Esophagus squamous epithelium (tissue), 5 donors: ENCODE results near the gene NKIRAS1. TPM values are rescaled to one million over a fixed set of nuclear protein-coding genes. Genes with fewer than 3 reads are reported as not detected.
"Not testable (repeated sequence)": the region's sequence is repeated elsewhere in the genome, so short reads cannot be mapped to it uniquely, and the experiment has no call there.

Experiments
- DNase-seq: peaks from one replicate; lab custom pipeline; 2025; lab: John Stamatoyannopoulos, UW
- H3K27ac ChIP-seq, 4 donors: fragments of 200-600 bp; sonication (generic); one replicate each; pipeline ENCODE4 v1.5.1; 2016 to 2019; ENCODE audit warnings: mild to moderate bottlenecking in 1 of 4
- H3K27me3 ChIP-seq, 4 donors: fragments of 200-600 bp; sonication (generic); 1 replicate in 3 of 4; 2 replicates in 1 of 4; pipeline versions ENCODE4 v1.5.1 to v1.6.0; 2017 to 2021; ENCODE audit warnings: antibody characterized with exemption in 1 of 4
- H3K36me3 ChIP-seq, 3 donors: fragments of 200-600 bp; sonication (generic); one replicate each; pipeline ENCODE4 v1.5.1; 2016 to 2019
- H3K4me1 ChIP-seq, 3 donors: fragments of 200-600 bp; sonication (generic); one replicate each; pipeline ENCODE4 v1.5.1; 2017 to 2019
- H3K4me3 ChIP-seq, 4 donors: fragments of 200-600 bp; sonication (generic); 1 replicate in 3 of 4; 2 replicates in 1 of 4; pipeline ENCODE4 v1.5.1; 2016 to 2019; ENCODE audit warnings: mild to moderate bottlenecking in 2 of 4, moderate library complexity in 1 of 4
- H3K9me3 ChIP-seq, 3 donors: fragments of 200-600 bp; sonication (generic); one replicate each; pipeline ENCODE4 v1.5.1; 2016 to 2019
- POLR2A ChIP-seq, 4 donors: fragments of 450-650 bp; IDR thresholded peaks; one replicate each; pipeline ENCODE4 v1.6.1; 2017; ENCODE audit warnings: antibody characterized with exemption in 4 of 4, mild to moderate bottlenecking in 4 of 4, moderate library complexity in 3 of 4
- WGBS, 2 donors: methylation state at CpG; one replicate each; pipeline ENCODE4 v1.1.5; 2018; 5-methylcytosine and 5-hydroxymethylcytosine counted together
- intact Hi-C: fragments of 100-400 bp; cut with DNase I; formaldehyde crosslinking; loops from one replicate; pipeline ENCODE4 v1.15.0; 2022
- total RNA-seq, 4 donors: library from RNA; depleted of rRNA; stranded (reverse); fragments of >200 nt; gene quantifications; one replicate each; pipeline ENCODE4 v1.1.0, GENCODE V29; 2016
- TF ChIP-seq, protein P1 (sequence below), 6 experiments: fragments of 450-650 bp in 4 of 6; fragments of 200-600 bp in 2 of 6; sonication (generic) in 2 of 6; IDR thresholded peaks; one replicate each; pipeline ENCODE4 v1.5.1; 2016 to 2019; ENCODE audit warnings: antibody characterized with exemption in 6 of 6, mild to moderate bottlenecking in 4 of 6, moderate library complexity in 4 of 6
- donor health status: DM: yes; HTN: yes; CAD: no.

NKIRAS1 gene
- total RNA-seq, 4 donors from 2014 or later: 5.9 to 11.1 (median 8.4) TPM

DNA sequence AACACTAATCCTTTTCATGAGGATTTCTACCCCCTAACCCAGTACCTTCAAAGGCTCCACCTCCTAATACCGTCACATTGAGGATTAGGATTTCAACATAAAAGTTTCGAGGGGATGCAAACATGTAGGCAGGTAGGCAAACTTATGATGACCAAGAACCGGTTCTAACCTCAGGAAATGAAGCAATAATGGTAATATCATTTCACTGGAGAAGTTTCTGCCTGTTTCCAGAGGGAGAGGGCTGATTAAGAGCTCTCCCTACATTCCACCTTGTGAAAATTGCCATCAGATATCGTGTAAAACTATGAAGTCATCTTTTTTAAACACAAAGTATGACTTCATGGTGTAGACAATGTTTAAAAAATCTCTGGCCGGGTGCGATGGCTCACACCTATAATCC, 31.6 kb downstream of the NKIRAS1 start:
- Histone ChIP-seq H3K27me3 (no peaks in the 10 kb centered on the region), H3K36me3 (peaks cover 0 to 28% (median 0%) of the 10 kb centered on the region in 3 donors), H3K4me1 (peaks cover 0 to 13% (median 0%) of the 10 kb centered on the region in 3 donors), H3K9me3 (no peaks in the 10 kb centered on the region), H3K27ac (no peak overlapping the region), H3K4me3 (no peak overlapping the region)
- intact Hi-C loops: no loop called here
- 63 to 69% methylated on average over 6 of the region's 6 CpGs for WGBS, 2 donors
- no peak for TF ChIP-seq POLR2A (IDR thresholded peaks at IDR 0.05)
- TF ChIP-seq, protein P1, sequence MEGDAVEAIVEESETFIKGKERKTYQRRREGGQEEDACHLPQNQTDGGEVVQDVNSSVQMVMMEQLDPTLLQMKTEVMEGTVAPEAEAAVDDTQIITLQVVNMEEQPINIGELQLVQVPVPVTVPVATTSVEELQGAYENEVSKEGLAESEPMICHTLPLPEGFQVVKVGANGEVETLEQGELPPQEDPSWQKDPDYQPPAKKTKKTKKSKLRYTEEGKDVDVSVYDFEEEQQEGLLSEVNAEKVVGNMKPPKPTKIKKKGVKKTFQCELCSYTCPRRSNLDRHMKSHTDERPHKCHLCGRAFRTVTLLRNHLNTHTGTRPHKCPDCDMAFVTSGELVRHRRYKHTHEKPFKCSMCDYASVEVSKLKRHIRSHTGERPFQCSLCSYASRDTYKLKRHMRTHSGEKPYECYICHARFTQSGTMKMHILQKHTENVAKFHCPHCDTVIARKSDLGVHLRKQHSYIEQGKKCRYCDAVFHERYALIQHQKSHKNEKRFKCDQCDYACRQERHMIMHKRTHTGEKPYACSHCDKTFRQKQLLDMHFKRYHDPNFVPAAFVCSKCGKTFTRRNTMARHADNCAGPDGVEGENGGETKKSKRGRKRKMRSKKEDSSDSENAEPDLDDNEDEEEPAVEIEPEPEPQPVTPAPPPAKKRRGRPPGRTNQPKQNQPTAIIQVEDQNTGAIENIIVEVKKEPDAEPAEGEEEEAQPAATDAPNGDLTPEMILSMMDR (IDR thresholded peaks at IDR 0.05): no peak
- DNase-seq: no peak

GRCh38 chr3:23884481-23884880, 32.3 kb downstream of the NKIRAS1 start:
- no peak overlapping the region for H3K27ac ChIP-seq

DNA sequence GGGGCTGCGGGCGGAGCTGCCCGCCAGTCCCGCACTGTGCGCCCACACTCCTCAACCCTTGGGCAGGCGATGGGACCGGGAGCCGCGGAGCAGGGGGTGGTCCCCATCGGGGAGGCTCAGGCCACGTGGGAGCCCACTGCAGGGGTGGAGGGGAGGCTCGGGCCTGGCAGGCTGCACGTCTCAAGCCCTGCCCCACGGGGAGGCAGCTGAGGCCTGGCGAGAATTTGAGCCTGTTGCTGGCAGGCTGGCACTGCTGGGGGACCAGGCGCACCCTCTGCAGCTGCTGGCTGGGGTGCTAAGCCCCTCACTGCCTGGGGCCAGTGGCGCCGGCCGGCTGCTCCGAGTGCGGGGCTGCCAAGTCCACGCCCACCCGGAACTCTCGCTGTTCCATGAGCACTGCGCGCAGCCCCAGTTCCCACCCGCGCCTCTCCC, 34.3 kb downstream of the NKIRAS1 start:
- H3K27ac ChIP-seq: no peak overlapping the region
- no peaks in the 10 kb centered on the region for H3K9me3 ChIP-seq
- H3K4me3 ChIP-seq: no peak overlapping the region
- 98 to 100% methylated on average over 6 to 7 of the region's 28 CpGs for WGBS, 2 donors
- no peaks in the 10 kb centered on the region for H3K27me3 ChIP-seq
- intact Hi-C loops: no loop called here
- peaks cover 0 to 4% (median under 1%) of the 10 kb centered on the region in 3 donors for H3K4me1 ChIP-seq
- TF ChIP-seq, protein P1 (IDR thresholded peaks at IDR 0.05): no peak
- no peak for TF ChIP-seq POLR2A (IDR thresholded peaks at IDR 0.05)
- no peak for DNase-seq
- H3K36me3 ChIP-seq: peaks cover 0 to 17% (median 0%) of the 10 kb centered on the region in 3 donors

More at GRCh38 chr3:23884481-23884880, 32.3 kb downstream of the NKIRAS1 start:
- DNase-seq: no peak
- Histone ChIP-seq H3K9me3 (no peaks in the 10 kb centered on the region), H3K27me3 (no peaks in the 10 kb centered on the region), H3K4me1 (peaks cover 0 to 11% (median 0%) of the 10 kb centered on the region in 3 donors), H3K4me3 (no peak overlapping the region), H3K36me3 (peaks cover 0 to 20% (median 0%) of the 10 kb centered on the region in 3 donors)
- 81 to 84% methylated on average over 2 of the region's 2 CpGs for WGBS, 2 donors
- TF ChIP-seq, protein P1 (IDR thresholded peaks at IDR 0.05): peak in 2 of 6 experiments; percentile 9 to 32
- TF ChIP-seq POLR2A (IDR thresholded peaks at IDR 0.05): no peak
- intact Hi-C loops: no loop called here

DNA sequence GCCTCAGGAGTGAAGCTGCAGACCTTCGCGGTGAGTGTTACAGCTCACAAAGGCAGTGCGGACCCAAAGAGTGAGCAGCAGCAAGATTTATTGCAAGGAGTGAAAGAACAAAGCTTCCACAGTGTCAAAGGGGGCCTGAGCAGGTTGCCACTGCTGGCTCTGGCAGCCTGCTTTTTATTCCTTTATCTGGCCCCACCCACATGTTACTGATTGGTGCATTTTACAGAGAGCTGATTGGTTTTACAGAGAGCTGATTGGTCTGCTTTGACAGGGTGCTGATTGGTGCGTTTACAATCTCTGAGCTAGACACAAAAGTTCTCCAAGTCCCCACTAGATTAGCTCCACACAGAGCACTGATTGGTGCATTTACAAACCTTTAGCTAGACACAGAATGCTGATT, 34.8 kb downstream of the NKIRAS1 start:
- H3K27ac ChIP-seq, H3K4me3 ChIP-seq, H3K4me1 ChIP-seq, H3K27me3 ChIP-seq, H3K9me3 ChIP-seq, DNase-seq, intact Hi-C loops: not testable (repeated sequence)
- WGBS, 2 donors: 100% methylated on average over 1 of the region's 4 CpGs; no CpG with 5 or more reads in 1 of the 2 donors
- H3K36me3 ChIP-seq: peaks cover 0 to 17% (median 0%) of the 10 kb centered on the region in 3 donors

DNA sequence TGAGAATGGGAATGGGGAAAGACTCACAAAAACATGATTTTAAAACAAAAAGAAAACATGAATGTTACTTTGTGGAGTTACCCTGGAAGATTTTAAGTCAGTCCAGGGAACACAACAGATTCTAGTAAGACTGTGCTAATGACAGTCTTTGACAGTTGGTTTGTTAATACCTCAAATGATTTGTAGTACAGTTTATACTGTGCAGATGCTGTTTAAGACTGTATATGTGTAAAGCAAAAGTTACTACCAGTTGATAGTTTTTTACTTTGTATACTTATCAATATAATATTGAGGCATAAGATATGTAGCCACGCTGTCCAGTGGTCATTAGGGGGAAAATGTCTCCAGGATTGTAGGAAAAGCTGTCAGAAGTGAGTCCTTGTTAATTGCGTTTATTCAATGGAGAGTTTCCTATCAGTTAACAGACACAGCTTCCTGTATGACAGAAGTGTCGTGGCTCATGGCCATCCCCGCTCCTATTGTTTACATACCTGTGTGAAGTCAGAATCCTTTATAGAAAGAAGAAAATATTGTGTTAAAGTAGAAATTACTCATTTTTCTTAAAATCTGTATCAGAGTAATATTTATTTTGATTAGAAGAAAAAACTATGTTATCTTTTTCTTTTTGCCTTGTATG, 36.0 kb downstream of the NKIRAS1 start:
- intact Hi-C loops: no loop called here
- no peak for TF ChIP-seq POLR2A (IDR thresholded peaks at IDR 0.05)
- TF ChIP-seq, protein P1 (IDR thresholded peaks at IDR 0.05): no peak
- no peaks in the 10 kb centered on the region for H3K27me3 ChIP-seq
- H3K4me1 ChIP-seq: peaks cover 0 to 15% (median 7%) of the 10 kb centered on the region in 3 donors
- H3K36me3 ChIP-seq: peaks cover 0 to 17% (median 0%) of the 10 kb centered on the region in 3 donors
- no peaks in the 10 kb centered on the region for H3K9me3 ChIP-seq
- no peak overlapping the region for H3K27ac ChIP-seq
- no peak overlapping the region for H3K4me3 ChIP-seq
- 58 to 59% methylated on average over 4 of the region's 4 CpGs for WGBS, 2 donors
- no peak for DNase-seq
